Ishikawa (cell line): ENCODE results near the gene NDUFAF8.

Experiments
- CEBPB ChIP-seq: IDR thresholded peaks from 2 replicates; pipeline ENCODE4 v1.6.1; 2012
- CREB1 ChIP-seq: IDR thresholded peaks from 2 replicates; pipeline ENCODE4 v1.6.1; 2012; ENCODE audit warnings: low read depth
- EGR1 ChIP-seq: IDR thresholded peaks from 2 replicates; pipeline ENCODE4 v1.6.1; 2012
- EP300 ChIP-seq: IDR thresholded peaks from 2 replicates; pipeline ENCODE4 v1.6.1; 2012; ENCODE audit warnings: borderline replicate concordance
- FOXM1 ChIP-seq: IDR thresholded peaks from 2 replicates; pipeline ENCODE4 v1.6.1; 2012; ENCODE audit warnings: low read depth, borderline replicate concordance
- NFIC ChIP-seq: IDR thresholded peaks from 2 replicates; pipeline ENCODE4 v1.6.1; 2012
- RAD21 ChIP-seq: IDR thresholded peaks from 2 replicates; pipeline ENCODE4 v1.6.1; 2012; ENCODE audit warnings: low read depth
- REST ChIP-seq: IDR thresholded peaks from 2 replicates; pipeline ENCODE4 v1.6.1; 2012; ENCODE audit warnings: low read depth, mild to moderate bottlenecking
- TCF12 ChIP-seq: IDR thresholded peaks from 2 replicates; pipeline ENCODE4 v1.6.1; 2012; ENCODE audit warnings: low read depth

- TF ChIP-seq EP300 (no peak), EGR1 (no peak), TCF12 (no peak), CREB1 (no peak), CEBPB (no peak), RAD21 (no peak), FOXM1 (no peak), NFIC (no peak), REST (no peak)
These were observed 9.5 kb upstream of the NDUFAF8 start for GRCh38 chr17:81229666-81229920.
